A673 (cell line): ENCODE results near the gene CDKN3.

Source experiments
- CTCF ChIP-seq: fragments of 300-800, 200-600 bp; sonication (generic); conservative IDR thresholded peaks from 2 replicates; pipeline ENCODE4 v1.5.1; 2017; ENCODE audit warnings: low read depth, mild to moderate bottlenecking, antibody characterized with exemption, low read length, moderate library complexity, mixed read lengths
- EZH2 ChIP-seq: fragments of 200-600 bp; sonication (generic); IDR thresholded peaks from 2 replicates; pipeline ENCODE4 v1.6.1; 2017; ENCODE audit warnings: borderline replicate concordance, low read depth, mild to moderate bottlenecking, mixed read lengths, antibody characterized with exemption, low read length; ENCODE audit not compliant: poor library complexity, severe bottlenecking

- TF ChIP-seq CTCF, result no peak
- no peak for TF ChIP-seq EZH2
Measured at GRCh38 chr14:54457609-54457996, 60.8 kb downstream of the CDKN3 start.
